Caco-2 (cell line): ENCODE results near the gene ZNF804B. TPM values are rescaled to one million over a fixed set of nuclear protein-coding genes. Genes with fewer than 3 reads are reported as not detected.

Source experiments
- BruUV-seq: library from RNA; stranded (reverse); fragments of 400-500 nt; replicated peaks from 2 replicates; lab custom pipeline; 2021; lab: Mats Ljungman, UMichigan
- CTCF ChIA-PET: fragments of 300-600 bp; sonication (Branson Sonifier 250); formaldehyde crosslinking; loops from one replicate; lab custom pipeline; 2022; ENCODE audit warnings: antibody characterized with exemption; lab: Charles Lee
- POLR2A ChIA-PET: fragments of 300-600 bp; sonication (Branson Sonifier 250); formaldehyde crosslinking; loops from one replicate; lab custom pipeline; 2022; ENCODE audit warnings: antibody characterized with exemption; lab: Charles Lee
- DNase-seq, 2 experiments: peaks; one replicate each; pipeline versions ENCODE4 v3.0.0 to v3.0.0-alpha.2; 2020 to 2022
- H3K27me3 ChIP-seq: replicated peaks from 2 replicates; pipeline ENCODE4 v1.6.0; 2011; ENCODE audit warnings: low read length; ENCODE audit not compliant: control insufficient read depth, insufficient read depth
- H3K36me3 ChIP-seq: 2 replicates; pipeline ENCODE4 v1.5.1; 2011; ENCODE audit warnings: low read length; ENCODE audit not compliant: control insufficient read depth, insufficient read depth
- H3K4me1 ChIP-seq: fragments of 250-450 bp; sonication (Bioruptor Pico); 2 replicates; pipeline ENCODE4 v1.5.1; 2020; ENCODE audit warnings: mild to moderate bottlenecking
- H3K4me3 ChIP-seq: 2 replicates; pipeline ENCODE4 v1.5.1; 2011; ENCODE audit warnings: low read depth, mild to moderate bottlenecking, control low read depth, low read length
- H3K9me3 ChIP-seq: fragments of 250-450 bp; sonication (Bioruptor Pico); 2 replicates; pipeline ENCODE4 v1.5.1; 2020; ENCODE audit warnings: mild to moderate bottlenecking, moderate library complexity
- H3K27ac Mint-ChIP-seq: one replicate; pipeline ENCODE4 v1.8.0; 2022; ENCODE audit warnings: mixed read lengths; ENCODE audit not compliant: unreplicated experiment
- H3K27me3 Mint-ChIP-seq: one replicate; pipeline ENCODE4 v1.8.0; 2022; ENCODE audit warnings: mixed read lengths; ENCODE audit not compliant: insufficient read depth, unreplicated experiment
- H3K36me3 Mint-ChIP-seq: one replicate; pipeline ENCODE4 v1.8.0; 2022; ENCODE audit warnings: mild to moderate bottlenecking, mixed read lengths; ENCODE audit not compliant: insufficient read depth, unreplicated experiment
- H3K4me1 Mint-ChIP-seq: one replicate; pipeline ENCODE4 v1.8.0; 2022; ENCODE audit warnings: low read depth, mixed read lengths; ENCODE audit not compliant: unreplicated experiment
- H3K4me3 Mint-ChIP-seq: one replicate; pipeline ENCODE4 v1.8.0; 2022; ENCODE audit warnings: mild to moderate bottlenecking, moderate library complexity, mixed read lengths; ENCODE audit not compliant: unreplicated experiment
- H3K9me3 Mint-ChIP-seq: one replicate; pipeline ENCODE4 v1.8.0; 2022; ENCODE audit warnings: mixed read lengths; ENCODE audit not compliant: unreplicated experiment
- intact Hi-C: fragments of 100-400 bp; cut with micrococcal nuclease; formaldehyde crosslinking; loops from one replicate; pipeline ENCODE4 v1.10.0; 2022; ENCODE audit not compliant: unreplicated experiment
- total RNA-seq: library from RNA; stranded (reverse); gene quantifications from 2 replicates; pipeline ENCODE4 v1.2.3, GENCODE V29; 2022
- TF ChIP-seq, protein P1 (sequence below), 2 experiments: fragments of 200-600 bp in 1 of 2; IDR thresholded peaks; 1 replicate in 1 of 2; 2 replicates in 1 of 2; pipeline versions ENCODE4 v1.5.1 to v1.8.0; 2011 to 2022; ENCODE audit warnings: antibody characterized with exemption in 1 of 2, control low read depth in 1 of 2, inconsistent platforms in 1 of 2, low read depth in 1 of 2, low read length in 1 of 2, mild to moderate bottlenecking in 1 of 2, moderate library complexity in 1 of 2; ENCODE audit not compliant: insufficient read depth in 1 of 2, severe bottlenecking in 1 of 2, unreplicated experiment in 1 of 2

The ZNF804B gene
- total RNA-seq, 1 experiment from 2014 or later: not detected

DNA sequence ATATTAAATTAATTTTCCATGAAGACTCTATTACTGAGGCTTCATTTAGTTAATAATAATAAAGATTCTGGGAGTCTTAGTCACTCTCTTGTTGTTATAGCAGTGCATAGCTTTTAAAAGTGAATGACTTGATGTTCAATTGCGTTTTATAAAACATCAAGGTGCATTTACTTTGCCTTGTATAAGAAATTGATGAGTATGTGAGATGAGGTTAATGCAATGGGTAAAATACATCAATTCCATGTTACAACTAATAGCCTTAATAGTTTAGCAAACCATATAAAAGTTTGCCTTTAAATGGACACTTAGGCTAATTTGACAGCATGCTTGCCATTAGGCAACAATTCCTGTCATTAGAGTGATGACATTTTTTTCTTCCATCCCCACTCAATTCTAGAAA is 209.7 kb downstream of the ZNF804B start:
- H3K4me3 Mint-ChIP-seq: no peak overlapping the region
- Histone ChIP-seq H3K36me3 (no peaks in the 10 kb centered on the region), H3K9me3 (no peaks in the 10 kb centered on the region), H3K27me3 (no peaks in the 10 kb centered on the region), H3K4me1 (no peaks in the 10 kb centered on the region), H3K4me3 (no peak overlapping the region)
- TF ChIP-seq, protein P1, sequence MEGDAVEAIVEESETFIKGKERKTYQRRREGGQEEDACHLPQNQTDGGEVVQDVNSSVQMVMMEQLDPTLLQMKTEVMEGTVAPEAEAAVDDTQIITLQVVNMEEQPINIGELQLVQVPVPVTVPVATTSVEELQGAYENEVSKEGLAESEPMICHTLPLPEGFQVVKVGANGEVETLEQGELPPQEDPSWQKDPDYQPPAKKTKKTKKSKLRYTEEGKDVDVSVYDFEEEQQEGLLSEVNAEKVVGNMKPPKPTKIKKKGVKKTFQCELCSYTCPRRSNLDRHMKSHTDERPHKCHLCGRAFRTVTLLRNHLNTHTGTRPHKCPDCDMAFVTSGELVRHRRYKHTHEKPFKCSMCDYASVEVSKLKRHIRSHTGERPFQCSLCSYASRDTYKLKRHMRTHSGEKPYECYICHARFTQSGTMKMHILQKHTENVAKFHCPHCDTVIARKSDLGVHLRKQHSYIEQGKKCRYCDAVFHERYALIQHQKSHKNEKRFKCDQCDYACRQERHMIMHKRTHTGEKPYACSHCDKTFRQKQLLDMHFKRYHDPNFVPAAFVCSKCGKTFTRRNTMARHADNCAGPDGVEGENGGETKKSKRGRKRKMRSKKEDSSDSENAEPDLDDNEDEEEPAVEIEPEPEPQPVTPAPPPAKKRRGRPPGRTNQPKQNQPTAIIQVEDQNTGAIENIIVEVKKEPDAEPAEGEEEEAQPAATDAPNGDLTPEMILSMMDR (IDR thresholded peaks at IDR 0.05; ENCODE audit: insufficient read depth in 1 of 2, low read depth in 1 of 2, low read length in 1 of 2, severe bottlenecking in 1 of 2, unreplicated experiment in 1 of 2): no peak
- ChIA-PET POLR2A (no interaction called here), CTCF (no interaction called here)
- intact Hi-C loops: no loop called here
- H3K4me1 Mint-ChIP-seq: no peaks in the 10 kb centered on the region
- H3K27me3 Mint-ChIP-seq: no peaks in the 10 kb centered on the region
- H3K9me3 Mint-ChIP-seq: no peaks in the 10 kb centered on the region
- no peak for DNase-seq
- no peak overlapping the region for H3K27ac Mint-ChIP-seq
- no TSS peak for BruUV-seq
- H3K36me3 Mint-ChIP-seq: no peaks in the 10 kb centered on the region

DNA sequence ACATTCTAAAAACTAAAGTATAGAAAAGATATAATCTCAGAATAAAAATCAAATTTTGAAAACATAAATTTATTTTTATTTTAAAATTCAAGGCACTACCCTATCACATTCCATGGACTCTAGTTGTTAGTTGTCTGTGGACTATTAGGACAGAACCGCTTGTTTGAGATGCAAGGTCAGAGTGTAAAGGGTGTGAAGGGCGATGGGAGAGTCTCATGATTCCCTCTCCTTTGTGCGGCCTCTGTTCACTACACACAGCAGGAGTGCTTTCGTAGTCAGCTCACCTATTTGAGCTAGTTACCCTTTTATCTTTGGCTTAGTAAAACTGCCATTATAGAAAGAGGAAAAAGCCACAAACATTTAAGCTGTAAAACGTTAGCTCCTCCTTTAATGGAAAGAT is 225.8 kb downstream of the ZNF804B start:
- H3K4me3 ChIP-seq: no peak overlapping the region
- TF ChIP-seq, protein P1 (IDR thresholded peaks at IDR 0.05; ENCODE audit: insufficient read depth in 1 of 2, low read depth in 1 of 2, low read length in 1 of 2, severe bottlenecking in 1 of 2, unreplicated experiment in 1 of 2): no peak
- no peak overlapping the region for H3K27ac Mint-ChIP-seq
- H3K27me3 Mint-ChIP-seq: no peaks in the 10 kb centered on the region
- H3K4me3 Mint-ChIP-seq: no peak overlapping the region
- H3K36me3 Mint-ChIP-seq: no peaks in the 10 kb centered on the region
- H3K4me1 ChIP-seq: no peaks in the 10 kb centered on the region
- DNase-seq: no peak
- H3K9me3 Mint-ChIP-seq: no peaks in the 10 kb centered on the region
- BruUV-seq: no TSS peak
- intact Hi-C loops: no loop called here
- ChIA-PET CTCF (no interaction called here), POLR2A (no interaction called here)
- H3K9me3 ChIP-seq: no peaks in the 10 kb centered on the region
- no peaks in the 10 kb centered on the region for H3K36me3 ChIP-seq
- H3K27me3 ChIP-seq: no peaks in the 10 kb centered on the region
- no peaks in the 10 kb centered on the region for H3K4me1 Mint-ChIP-seq

DNA sequence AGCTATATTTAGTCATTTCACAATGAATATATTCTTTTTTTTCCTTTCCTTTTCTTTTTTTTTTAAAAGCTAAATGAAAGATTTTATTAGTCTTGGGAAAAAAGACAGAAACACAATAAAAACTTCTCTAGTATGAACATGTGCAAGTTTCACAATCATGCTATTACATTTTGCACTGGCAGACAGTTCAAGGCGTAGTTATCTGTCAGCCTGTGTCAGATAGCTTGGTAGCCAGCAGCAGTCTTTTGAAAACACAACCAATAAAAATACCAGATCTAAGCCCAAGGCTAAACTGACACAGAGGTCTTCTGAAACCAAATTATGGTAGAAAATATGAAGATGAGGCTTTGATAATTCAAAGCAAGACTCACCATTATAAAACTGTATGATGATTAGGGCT is 241.8 kb downstream of the ZNF804B start:
- Histone ChIP-seq H3K9me3 (no peaks in the 10 kb centered on the region), H3K4me1 (no peaks in the 10 kb centered on the region), H3K27me3 (no peaks in the 10 kb centered on the region), H3K4me3 (no peak overlapping the region), H3K36me3 (no peaks in the 10 kb centered on the region)
- Mint-ChIP-seq H3K4me3 (no peak overlapping the region), H3K36me3 (no peaks in the 10 kb centered on the region), H3K27me3 (no peaks in the 10 kb centered on the region), H3K27ac (no peak overlapping the region), H3K9me3 (no peaks in the 10 kb centered on the region), H3K4me1 (no peaks in the 10 kb centered on the region)
- DNase-seq: no peak
- TF ChIP-seq, protein P1 (IDR thresholded peaks at IDR 0.05; ENCODE audit: insufficient read depth in 1 of 2, low read depth in 1 of 2, low read length in 1 of 2, severe bottlenecking in 1 of 2, unreplicated experiment in 1 of 2): no peak
- POLR2A ChIA-PET: no interaction called here
- CTCF ChIA-PET: no interaction called here
- intact Hi-C loops: no loop called here
- BruUV-seq: no TSS peak
